ENCODE measurements around the gene FXYD6. TPM values are rescaled to one million over a fixed set of nuclear protein-coding genes. Genes with fewer than 3 reads are reported as not detected.

The FXYD6 gene
- total and polyA plus RNA-seq, 2 donors from 2014 or later, result 57.8 to 62.7 TPM

- no peaks in the 10 kb centered on the region for H3K9me3 ChIP-seq (ENCODE audit: control insufficient read depth in 2 of 3, insufficient read depth in 1 of 3, low read length in 3 of 3)
- FAIRE-seq, result no peak
- DNase-seq, result peak in 1 of 5 donors; percentile 25
- H3K4me3 ChIP-seq (ENCODE audit: low read length in 3 of 3), result no peak overlapping the region
- H3K36me3 ChIP-seq (ENCODE audit: control insufficient read depth in 2 of 3, insufficient read depth in 3 of 3, low read length in 3 of 3), result no peaks in the 10 kb centered on the region
- H3K27ac ChIP-seq (ENCODE audit: low read depth in 2 of 2, low read length in 2 of 2), result no peak overlapping the region
- intact Hi-C loops (cut with DNase I), result no loop called here
- H3K4me1 ChIP-seq (ENCODE audit: control insufficient read depth in 2 of 3, insufficient read depth in 2 of 3, low read depth in 1 of 3, low read length in 3 of 3), result no peaks in the 10 kb centered on the region
- H3K27me3 ChIP-seq (ENCODE audit: control insufficient read depth, insufficient read depth, low read length), result no peaks in the 10 kb centered on the region
- TF ChIP-seq CTCF (IDR thresholded peaks at IDR 0.05; ENCODE audit: borderline replicate concordance, extremely low read depth, insufficient read depth), result no peak
- no peak overlapping the region for H3K9ac ChIP-seq (ENCODE audit: low read length in 3 of 3)
Observed at GRCh38 chr11:117915672-117916235, 39.3 kb upstream of the FXYD6 start.

- Histone ChIP-seq H3K9me3 (ENCODE audit: control insufficient read depth in 2 of 3, insufficient read depth in 1 of 3, low read length in 3 of 3) (no peaks in the 10 kb centered on the region), H3K4me1 (ENCODE audit: control insufficient read depth in 2 of 3, insufficient read depth in 2 of 3, low read depth in 1 of 3, low read length in 3 of 3) (no peaks in the 10 kb centered on the region), H3K27me3 (ENCODE audit: control insufficient read depth, insufficient read depth, low read length) (no peaks in the 10 kb centered on the region), H3K9ac (ENCODE audit: low read length in 3 of 3) (no peak overlapping the region), H3K4me3 (ENCODE audit: low read length in 3 of 3) (no peak overlapping the region), H3K36me3 (ENCODE audit: control insufficient read depth in 2 of 3, insufficient read depth in 3 of 3, low read length in 3 of 3) (no peaks in the 10 kb centered on the region), H3K27ac (ENCODE audit: low read depth in 2 of 2, low read length in 2 of 2) (no peak overlapping the region)
- no peak for FAIRE-seq
- peak in 2 of 5 donors; percentile 23 to 39 for DNase-seq
- TF ChIP-seq CTCF (IDR thresholded peaks at IDR 0.05; ENCODE audit: borderline replicate concordance, extremely low read depth, insufficient read depth), result no peak
- intact Hi-C loops (cut with DNase I), result no loop called here
Observed at GRCh38 chr11:117914991-117915618, 38.6 kb upstream of the FXYD6 start.

GRCh38 chr11:117914398-117914761 is 37.9 kb upstream of the FXYD6 start:
- H3K27ac ChIP-seq (ENCODE audit: low read depth in 2 of 2, low read length in 2 of 2), result no peak overlapping the region
- no peak overlapping the region for H3K4me3 ChIP-seq (ENCODE audit: low read length in 3 of 3)
- H3K9ac ChIP-seq (ENCODE audit: low read length in 3 of 3), result no peak overlapping the region
- no peaks in the 10 kb centered on the region for H3K27me3 ChIP-seq (ENCODE audit: control insufficient read depth, insufficient read depth, low read length)
- H3K9me3 ChIP-seq (ENCODE audit: control insufficient read depth in 2 of 3, insufficient read depth in 1 of 3, low read length in 3 of 3), result no peaks in the 10 kb centered on the region
- no peak for FAIRE-seq
- intact Hi-C loops (cut with DNase I), result no loop called here
- H3K36me3 ChIP-seq (ENCODE audit: control insufficient read depth in 2 of 3, insufficient read depth in 3 of 3, low read length in 3 of 3), result no peaks in the 10 kb centered on the region
- no peaks in the 10 kb centered on the region for H3K4me1 ChIP-seq (ENCODE audit: control insufficient read depth in 2 of 3, insufficient read depth in 2 of 3, low read depth in 1 of 3, low read length in 3 of 3)
- TF ChIP-seq CTCF (IDR thresholded peaks at IDR 0.05; ENCODE audit: borderline replicate concordance, extremely low read depth, insufficient read depth), result no peak
- peak in 1 of 5 donors; percentile 32 for DNase-seq
